Gastroesophageal sphincter (tissue), 4 donors: ENCODE data around the gene PIP4K2A. TPM values are rescaled to one million over a fixed set of nuclear protein-coding genes. Genes with fewer than 3 reads are reported as not detected.

Source experiments
- ATAC-seq: fragments of 150-250 bp; one replicate; pipeline ENCODE4 v1.9.1; 2016; ENCODE audit warnings: mild to moderate bottlenecking, moderate library complexity
- H3K27ac ChIP-seq, 4 donors: fragments of 200-600 bp; sonication (generic) in 3 of 4; 1 replicate in 3 of 4; 2 replicates in 1 of 4; pipeline ENCODE4 v1.5.1; 2016 to 2019
- H3K27me3 ChIP-seq: fragments of 200-600 bp; sonication (generic); one replicate; pipeline ENCODE4 v1.5.1; 2019
- H3K36me3 ChIP-seq, 2 donors: fragments of 200-600 bp; sonication (generic); one replicate each; pipeline ENCODE4 v1.5.1; 2019; ENCODE audit warnings: control low read depth in 1 of 2
- H3K4me1 ChIP-seq, 3 donors: fragments of 200-600 bp; sonication (generic); 1 replicate in 2 of 3; 2 replicates in 1 of 3; pipeline ENCODE4 v1.5.1; 2016 to 2019; ENCODE audit warnings: control low read depth in 2 of 3
- H3K4me3 ChIP-seq, 2 donors: fragments of 200-600 bp; sonication (generic); one replicate each; pipeline ENCODE4 v1.5.1; 2019; ENCODE audit warnings: mild to moderate bottlenecking in 1 of 2, moderate library complexity in 1 of 2
- H3K9me3 ChIP-seq, 3 donors: fragments of 200-600 bp; sonication (generic); one replicate each; pipeline ENCODE4 v1.5.1; 2017 to 2019; ENCODE audit warnings: control low read depth in 2 of 3
- EP300 ChIP-seq: sonication (generic); formaldehyde crosslinking; IDR thresholded peaks from one replicate; pipeline ENCODE4 v1.6.1; 2017; ENCODE audit warnings: antibody characterized with exemption, mild to moderate bottlenecking
- POLR2A ChIP-seq, 2 donors: fragments of 450-650 bp; IDR thresholded peaks; one replicate each; pipeline ENCODE4 v1.6.1; 2017; ENCODE audit warnings: antibody characterized with exemption in 2 of 2, mild to moderate bottlenecking in 2 of 2, moderate library complexity in 1 of 2
- POLR2AphosphoS5 ChIP-seq: sonication (generic); formaldehyde crosslinking; IDR thresholded peaks from one replicate; pipeline ENCODE4 v1.6.1; 2017; ENCODE audit warnings: antibody characterized with exemption
- WGBS, 2 donors: methylation state at CpG; one replicate each; pipeline ENCODE4 v1.1.5; 2018; ENCODE audit warnings: low coverage in 1 of 2; 5-methylcytosine and 5-hydroxymethylcytosine counted together
- total RNA-seq, 4 donors: library from RNA; depleted of rRNA; stranded (reverse); fragments of >200 nt; gene quantifications; one replicate each; pipeline ENCODE4 v1.1.0, GENCODE V29; 2016
- TF ChIP-seq, protein P1 (sequence below), 4 experiments: fragments of 200-600 bp in 2 of 4; fragments of 450-650 bp in 2 of 4; sonication (generic) in 1 of 4; IDR thresholded peaks; one replicate each; pipeline ENCODE4 v1.5.1; 2017 to 2019; ENCODE audit warnings: antibody characterized with exemption in 4 of 4, mild to moderate bottlenecking in 2 of 4, moderate library complexity in 2 of 4

The PIP4K2A gene
- total RNA-seq, 4 donors from 2014 or later, result 30.4 to 57.2 (median 51.3) TPM

DNA sequence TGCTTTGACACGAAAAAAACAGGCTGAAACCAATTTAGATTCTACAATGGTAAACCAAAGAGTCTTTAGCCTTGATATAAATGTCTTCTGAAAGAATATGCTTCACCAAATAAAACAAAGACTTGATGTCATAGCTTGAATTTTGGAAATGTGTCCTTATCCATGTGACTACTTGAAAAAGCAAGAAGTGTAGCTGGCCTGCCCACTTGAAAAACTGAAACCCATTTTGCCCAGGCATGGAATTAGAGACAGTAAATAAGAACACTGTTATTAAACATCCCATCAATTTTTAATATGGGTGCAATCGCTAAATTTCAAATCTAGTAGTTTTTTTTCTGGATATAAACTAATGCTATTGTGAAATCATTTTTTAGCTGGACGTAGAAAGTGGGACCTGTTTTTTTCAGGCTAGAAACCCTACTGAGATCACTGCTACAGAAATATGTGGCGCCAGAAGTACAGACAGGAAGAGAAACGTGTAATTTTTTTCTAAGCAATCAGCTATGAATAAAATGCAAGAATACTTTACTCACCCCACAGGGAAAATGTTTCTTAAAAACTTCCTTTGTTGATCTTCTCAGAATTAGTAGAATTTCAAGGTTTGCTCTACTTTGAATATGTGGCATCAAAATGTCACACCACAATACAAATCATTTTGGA, 56.7 kb downstream of the PIP4K2A start:
- H3K4me1 ChIP-seq, result peaks cover 0 to 44% (median 0%) of the 10 kb centered on the region in 3 donors
- no peak for ATAC-seq
- peaks cover 0 to 3% of the 10 kb centered on the region in 2 donors for H3K36me3 ChIP-seq
- no peaks in the 10 kb centered on the region for H3K9me3 ChIP-seq
- no peak overlapping the region for H3K4me3 ChIP-seq
- no peak for TF ChIP-seq POLR2A (IDR thresholded peaks at IDR 0.05)
- 62 to 74% methylated on average over 5 of the region's 5 CpGs for WGBS, 2 donors
- H3K27me3 ChIP-seq, result no peaks in the 10 kb centered on the region
- no peak overlapping the region for H3K27ac ChIP-seq

DNA sequence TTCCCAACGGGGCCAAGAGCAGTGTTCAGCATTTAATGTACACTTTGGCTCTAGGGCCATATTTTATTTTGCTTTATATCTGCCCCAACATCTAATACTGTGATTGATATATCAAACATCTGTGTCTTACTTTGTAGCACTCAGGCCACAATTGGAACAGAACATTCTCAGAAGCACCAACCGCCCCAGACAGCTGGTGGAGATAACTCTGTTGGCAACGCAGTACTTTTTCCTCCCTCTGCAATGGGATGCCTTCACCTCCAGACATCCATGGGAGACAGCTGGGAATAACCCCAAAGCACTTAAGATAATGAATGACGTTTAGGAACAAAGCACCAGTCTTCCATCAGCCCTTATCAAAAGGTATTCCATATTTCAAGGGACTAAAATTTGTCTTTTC, 57.4 kb downstream of the PIP4K2A start:
- Histone ChIP-seq H3K9me3 (no peaks in the 10 kb centered on the region), H3K27ac (no peak overlapping the region), H3K4me3 (no peak overlapping the region), H3K4me1 (peaks cover 0 to 43% (median 0%) of the 10 kb centered on the region in 3 donors), H3K27me3 (no peaks in the 10 kb centered on the region), H3K36me3 (peaks cover 0 to 7% of the 10 kb centered on the region in 2 donors)
- WGBS, 2 donors, result 43 to 83% methylated on average over 3 to 4 of the region's 4 CpGs
- no peak for TF ChIP-seq POLR2AphosphoS5
- no peak for ATAC-seq

DNA sequence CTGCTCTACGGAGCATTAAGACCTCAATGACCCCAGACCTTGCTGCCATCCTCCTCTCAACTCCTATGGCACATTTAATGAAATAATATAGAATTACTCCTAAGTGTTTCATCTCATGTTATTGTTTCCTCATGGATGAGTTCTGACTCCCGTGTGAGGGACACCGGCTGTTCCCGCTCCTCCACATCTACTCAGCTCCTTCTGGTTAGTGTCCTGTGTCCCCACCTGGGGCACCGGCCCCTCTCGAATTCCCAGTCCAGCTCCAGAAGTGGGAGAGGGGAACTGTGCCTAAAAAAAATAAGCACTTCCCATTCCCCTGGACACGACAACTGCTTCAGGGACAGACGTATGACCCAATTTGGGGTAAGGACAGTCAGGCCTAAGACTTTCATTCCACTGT, 58.3 kb downstream of the PIP4K2A start:
- Histone ChIP-seq H3K27me3 (no peaks in the 10 kb centered on the region), H3K4me3 (no peak overlapping the region), H3K4me1 (peaks cover 0 to 52% (median 0%) of the 10 kb centered on the region in 3 donors), H3K9me3 (no peaks in the 10 kb centered on the region), H3K27ac (no peak overlapping the region), H3K36me3 (peaks cover 0 to 7% of the 10 kb centered on the region in 2 donors)
- ATAC-seq, result no peak
- 100% methylated on average over 4 of the region's 8 CpGs; no CpG with 5 or more reads in 1 of the 2 donors for WGBS, 2 donors
- no peak for TF ChIP-seq EP300
- TF ChIP-seq POLR2AphosphoS5, result no peak
- TF ChIP-seq, protein P1, sequence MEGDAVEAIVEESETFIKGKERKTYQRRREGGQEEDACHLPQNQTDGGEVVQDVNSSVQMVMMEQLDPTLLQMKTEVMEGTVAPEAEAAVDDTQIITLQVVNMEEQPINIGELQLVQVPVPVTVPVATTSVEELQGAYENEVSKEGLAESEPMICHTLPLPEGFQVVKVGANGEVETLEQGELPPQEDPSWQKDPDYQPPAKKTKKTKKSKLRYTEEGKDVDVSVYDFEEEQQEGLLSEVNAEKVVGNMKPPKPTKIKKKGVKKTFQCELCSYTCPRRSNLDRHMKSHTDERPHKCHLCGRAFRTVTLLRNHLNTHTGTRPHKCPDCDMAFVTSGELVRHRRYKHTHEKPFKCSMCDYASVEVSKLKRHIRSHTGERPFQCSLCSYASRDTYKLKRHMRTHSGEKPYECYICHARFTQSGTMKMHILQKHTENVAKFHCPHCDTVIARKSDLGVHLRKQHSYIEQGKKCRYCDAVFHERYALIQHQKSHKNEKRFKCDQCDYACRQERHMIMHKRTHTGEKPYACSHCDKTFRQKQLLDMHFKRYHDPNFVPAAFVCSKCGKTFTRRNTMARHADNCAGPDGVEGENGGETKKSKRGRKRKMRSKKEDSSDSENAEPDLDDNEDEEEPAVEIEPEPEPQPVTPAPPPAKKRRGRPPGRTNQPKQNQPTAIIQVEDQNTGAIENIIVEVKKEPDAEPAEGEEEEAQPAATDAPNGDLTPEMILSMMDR (IDR thresholded peaks at IDR 0.05), result no peak
- no peak for TF ChIP-seq POLR2A (IDR thresholded peaks at IDR 0.05)

DNA sequence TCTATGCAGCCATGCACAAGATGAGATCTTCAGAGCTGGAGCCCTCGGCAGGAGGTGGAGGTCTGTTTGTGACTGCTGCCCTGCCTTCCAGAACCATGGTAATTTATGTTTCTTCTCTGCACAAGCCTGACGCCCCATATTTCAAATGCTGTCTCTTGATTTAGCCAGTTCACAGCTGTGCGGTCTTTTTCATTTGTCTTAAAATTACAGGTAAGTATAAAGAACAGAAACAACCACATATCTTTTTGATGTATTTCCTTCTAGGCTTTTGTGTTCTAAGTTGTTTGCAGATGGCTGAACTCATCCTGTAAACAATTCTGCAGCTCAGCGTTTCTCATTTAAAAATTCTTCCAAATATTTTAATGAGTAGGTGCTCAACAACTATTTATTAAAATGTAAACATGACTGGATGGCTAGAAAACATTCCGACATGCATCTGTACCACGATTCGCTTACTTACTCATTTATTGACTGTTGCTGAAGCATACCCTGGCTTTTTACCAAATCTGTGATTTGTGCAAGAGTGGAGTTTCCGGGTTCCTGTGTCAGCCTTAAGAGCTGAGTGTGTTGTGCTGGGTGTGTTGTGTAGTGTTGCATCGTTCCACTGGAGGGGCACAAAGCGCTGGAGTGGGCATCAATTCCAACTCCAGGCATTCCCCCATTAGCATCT, 58.9 kb downstream of the PIP4K2A start:
- TF ChIP-seq, protein P1 (IDR thresholded peaks at IDR 0.05), result no peak
- no peak for TF ChIP-seq POLR2A (IDR thresholded peaks at IDR 0.05)
- TF ChIP-seq EP300, result no peak
- TF ChIP-seq POLR2AphosphoS5, result no peak
- Histone ChIP-seq H3K27me3 (no peaks in the 10 kb centered on the region), H3K9me3 (no peaks in the 10 kb centered on the region), H3K36me3 (peaks cover 0 to 7% of the 10 kb centered on the region in 2 donors), H3K4me3 (no peak overlapping the region), H3K4me1 (peaks cover 0 to 53% (median 0%) of the 10 kb centered on the region in 3 donors), H3K27ac (no peak overlapping the region)
- WGBS, 2 donors, result 61 to 68% methylated on average over 8 of the region's 10 CpGs
- no peak for ATAC-seq

DNA sequence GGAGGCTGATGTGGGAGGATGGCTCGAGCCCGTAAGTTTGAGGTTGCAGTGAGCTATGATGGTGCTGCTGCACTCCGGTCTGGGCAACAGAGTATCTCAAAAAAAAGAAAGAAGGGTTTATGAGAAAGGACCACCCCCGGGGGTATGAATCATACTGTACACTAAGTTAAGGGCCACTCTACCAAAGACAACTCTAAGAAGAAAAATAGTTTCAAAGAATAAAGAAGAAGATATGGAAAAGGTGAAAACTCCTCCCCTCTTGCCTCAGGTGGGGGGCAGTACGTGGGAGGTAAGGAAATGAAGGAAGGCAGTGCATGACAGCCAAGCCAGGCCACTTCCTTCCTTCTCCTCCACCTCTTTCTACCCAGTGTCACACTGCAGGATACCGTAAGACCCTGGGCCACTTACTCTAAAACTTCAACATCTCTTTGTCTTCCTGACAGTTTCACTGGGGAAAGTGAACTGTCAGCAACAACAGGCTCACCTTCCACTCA, 61.3 kb downstream of the PIP4K2A start:
- 74 to 92% methylated on average over 4 to 5 of the region's 6 CpGs for WGBS, 2 donors
- ATAC-seq, result no peak
- no peaks in the 10 kb centered on the region for H3K9me3 ChIP-seq
- peaks cover 0 to 67% (median 12%) of the 10 kb centered on the region in 3 donors for H3K4me1 ChIP-seq
- no peak overlapping the region for H3K27ac ChIP-seq
- TF ChIP-seq POLR2A (IDR thresholded peaks at IDR 0.05) (no peak), POLR2AphosphoS5 (no peak), EP300 (no peak)
- TF ChIP-seq, protein P1 (IDR thresholded peaks at IDR 0.05), result no peak
- H3K27me3 ChIP-seq, result no peaks in the 10 kb centered on the region
- H3K36me3 ChIP-seq, result peaks cover 0 to 7% of the 10 kb centered on the region in 2 donors
- no peak overlapping the region for H3K4me3 ChIP-seq
